SW480 (cell line): ENCODE measurements around the gene CASP1.

Experiments used
- DNase-seq: peaks from one replicate; pipeline ENCODE4 v3.0.0-alpha.2; 2016; ENCODE audit warnings: low spot score

CASP1 gene

GRCh38 chr11:104984808-104985207 lies 50.1 kb downstream of the CASP1 start:
- DNase-seq = no peak

- DNase-seq = no peak
These were observed 55.1 kb downstream of the CASP1 start for GRCh38 chr11:104979839-104980238.
